HG03064 (cell line): ENCODE data around the gene MICU1.

Experiments used
- ATAC-seq: cut with Tn5 transposase; IDR thresholded peaks from one replicate; pipeline ENCODE4 v1.9.1; 2021; ENCODE audit warnings: low read depth; ENCODE audit not compliant: unreplicated experiment

MICU1 gene

DNA sequence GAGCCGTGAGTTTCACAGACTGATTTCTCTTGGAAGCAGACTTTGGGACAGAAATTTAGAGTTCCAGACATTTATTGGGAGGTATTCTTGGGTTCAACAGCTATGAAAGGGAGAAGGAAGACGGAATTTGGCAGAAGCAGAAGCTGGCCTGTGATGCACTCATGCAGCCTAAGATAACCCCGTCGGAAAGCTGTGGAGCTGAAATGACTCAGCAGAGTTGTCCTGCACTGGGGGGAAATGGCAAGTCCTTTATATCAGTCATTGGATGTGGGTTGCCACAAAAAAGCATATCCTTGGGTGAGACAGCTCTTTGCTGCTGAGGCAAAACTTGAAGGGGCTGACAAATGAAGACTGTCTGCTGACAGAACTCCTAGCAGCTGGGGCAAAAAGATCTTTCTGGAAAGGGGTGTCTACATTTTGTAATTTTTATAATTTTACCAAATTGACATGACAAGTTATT, 11.5 kb upstream of the MICU1 start:
- no peak for ATAC-seq

GRCh38 chr10:72630144-72630543, 4.3 kb upstream of the MICU1 start:
- ATAC-seq = no peak

GRCh38 chr10:72626444-72626754, 520 bp upstream of the MICU1 start:
- no peak for ATAC-seq

DNA sequence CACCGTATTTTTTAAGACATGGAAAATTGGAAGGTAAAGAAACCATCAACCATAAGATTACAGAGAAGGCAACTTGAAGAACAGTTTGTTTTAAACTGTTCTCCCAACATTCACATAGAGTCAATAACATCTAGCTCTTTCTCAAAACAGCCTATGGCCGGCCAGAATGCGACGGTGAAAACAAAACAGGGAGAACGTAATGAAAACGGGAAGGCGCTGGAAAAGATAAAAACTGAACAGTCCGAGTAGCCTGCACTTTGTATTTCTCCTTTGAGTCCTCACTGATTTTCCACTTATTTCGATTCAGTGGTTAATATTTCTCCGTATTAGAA, 637 bp downstream of the MICU1 start:
- ATAC-seq = no peak

DNA sequence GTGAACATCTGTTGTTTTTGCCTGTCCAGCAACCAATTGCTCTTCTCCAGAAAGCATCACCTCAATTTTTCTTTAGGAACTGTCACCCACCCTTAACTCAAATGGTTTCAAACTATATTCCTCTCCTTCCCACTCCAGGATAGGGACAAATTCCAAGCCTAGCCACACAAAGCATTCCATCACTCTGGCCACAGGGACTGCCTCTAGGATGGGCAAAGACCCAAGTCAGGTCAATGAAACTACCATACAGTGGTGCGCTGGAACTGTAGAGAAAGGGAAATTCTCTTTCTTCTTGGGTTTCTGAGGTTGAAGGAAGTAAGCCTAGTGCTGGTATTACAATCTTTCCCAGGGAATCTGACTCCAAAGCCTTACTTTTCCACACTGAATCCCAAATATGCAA, 3.6 kb downstream of the MICU1 start:
- ATAC-seq = no peak

- no peak for ATAC-seq
Observed at GRCh38 chr10:72616716-72617115, 9.2 kb downstream of the MICU1 start.

GRCh38 chr10:72615970-72616369, 9.9 kb downstream of the MICU1 start:
- no peak for ATAC-seq

DNA sequence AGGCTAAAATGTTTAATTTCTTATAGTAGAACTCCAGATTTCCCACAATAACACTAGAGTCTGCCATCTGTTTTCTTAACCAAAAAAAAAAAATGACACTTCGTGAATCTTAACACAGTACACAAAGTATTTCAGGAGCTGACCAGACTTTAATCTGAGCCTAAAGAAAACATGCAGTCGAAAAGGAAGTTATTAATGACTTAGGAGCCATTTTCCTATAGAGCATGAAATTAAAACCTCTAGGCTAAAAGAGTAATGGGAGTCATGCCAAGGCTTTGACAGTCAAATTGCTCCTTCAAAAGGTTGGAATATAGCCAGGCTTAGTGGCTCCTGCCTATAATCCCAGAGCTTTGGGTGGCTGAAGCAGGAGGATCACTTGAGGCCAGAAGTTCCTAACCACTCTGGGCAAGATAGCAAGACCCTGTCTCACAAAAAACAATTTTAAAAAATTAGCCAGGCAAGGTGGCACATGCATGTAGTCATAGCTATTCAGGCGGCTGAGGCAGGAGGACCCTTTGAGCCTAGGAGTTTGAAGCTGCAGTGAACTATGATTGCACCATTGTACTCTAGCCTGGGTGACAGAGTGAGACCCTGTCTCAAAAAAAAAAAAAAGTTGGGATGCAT, 13.6 kb downstream of the MICU1 start:
- ATAC-seq = no peak

- ATAC-seq = no peak
Observed at GRCh38 chr10:72611783-72612182, 14.1 kb downstream of the MICU1 start.

DNA sequence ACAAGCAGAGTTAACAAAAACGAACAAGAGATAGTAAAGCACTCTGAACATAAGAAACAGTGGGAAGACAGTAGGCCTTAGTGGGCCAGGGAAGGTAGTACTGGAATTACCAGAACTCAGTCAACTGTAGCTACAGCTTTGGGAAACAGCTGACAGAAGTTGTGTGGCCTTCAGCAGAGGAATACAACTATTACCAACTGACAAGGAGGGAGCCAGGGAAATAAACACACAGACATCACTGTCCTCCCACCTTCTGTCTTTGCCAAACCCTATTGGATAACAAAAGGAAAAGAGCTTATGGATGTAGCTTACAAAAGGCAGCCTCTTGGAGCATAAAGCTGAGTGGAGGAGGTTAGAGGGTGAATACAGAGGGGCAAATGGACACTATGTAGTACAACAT, 15.4 kb downstream of the MICU1 start:
- no peak for ATAC-seq

- no peak for ATAC-seq
Observed at GRCh38 chr10:72605122-72605521, 20.8 kb downstream of the MICU1 start.

GRCh38 chr10:72601144-72601543, 24.7 kb downstream of the MICU1 start:
- no peak for ATAC-seq

DNA sequence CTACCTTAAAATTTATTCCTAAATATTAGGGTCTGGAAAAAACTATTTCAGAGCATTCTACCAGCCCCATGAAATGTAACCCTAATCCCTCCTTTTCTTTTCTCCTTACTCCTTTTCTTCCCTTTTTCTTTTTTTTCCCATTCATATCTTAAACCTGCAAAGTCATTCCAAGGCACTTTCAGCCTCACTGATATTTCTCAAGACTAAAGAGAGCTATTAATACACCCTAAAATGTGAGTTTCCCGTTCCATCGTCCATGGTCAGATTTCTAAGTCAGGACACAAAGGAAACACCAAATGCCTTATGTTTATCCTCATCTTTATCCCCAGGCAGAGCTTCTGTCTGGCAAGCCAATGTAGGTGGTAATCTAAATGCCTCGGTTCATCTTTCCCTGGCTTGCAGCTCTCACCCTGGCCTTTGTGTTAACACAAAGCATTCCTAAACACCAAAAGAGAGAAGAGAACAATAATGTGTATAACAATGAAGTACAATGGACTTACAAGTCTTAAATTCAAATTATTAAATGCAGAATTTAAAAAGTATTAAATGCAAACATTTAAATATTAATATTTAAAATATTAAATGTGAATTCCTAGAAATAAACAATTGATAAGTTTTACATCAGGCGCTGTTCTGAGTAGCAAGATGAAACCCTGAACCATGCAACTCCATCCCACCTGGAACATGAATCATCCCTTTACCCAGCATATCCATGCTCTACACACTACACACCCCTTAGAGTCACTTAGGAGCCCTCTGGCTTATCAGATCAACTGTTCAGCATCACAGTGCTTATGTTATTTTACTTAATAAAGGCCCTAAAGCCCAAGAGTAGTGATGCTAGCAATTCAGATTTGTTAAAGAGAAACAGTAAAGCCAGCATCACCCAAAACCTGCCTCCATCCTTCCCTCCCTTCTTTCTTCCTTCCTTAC, 26.8 kb downstream of the MICU1 start:
- ATAC-seq = no peak

GRCh38 chr10:72597897-72598296, 28.0 kb downstream of the MICU1 start:
- ATAC-seq = no peak

- no peak for ATAC-seq
Observed at GRCh38 chr10:72595436-72595835, 30.4 kb downstream of the MICU1 start.

DNA sequence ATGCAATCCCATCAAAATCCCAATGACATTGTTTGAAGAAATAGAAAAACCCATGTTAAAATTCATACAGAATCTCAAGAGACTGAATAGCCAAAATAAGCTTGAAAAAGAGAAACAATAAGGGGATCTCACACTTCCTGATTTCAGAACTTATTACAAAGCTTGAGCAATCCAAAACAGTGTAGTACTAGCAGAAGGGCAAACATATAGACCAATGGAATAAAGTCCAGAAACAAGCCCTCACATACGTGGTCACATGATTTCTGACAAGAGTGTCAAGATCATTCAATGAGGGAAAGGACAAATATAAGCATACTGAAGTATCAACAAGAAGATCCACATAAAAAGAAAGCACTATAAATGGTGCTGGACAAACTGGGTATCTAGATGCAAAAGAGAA, 31.9 kb downstream of the MICU1 start:
- ATAC-seq = no peak

DNA sequence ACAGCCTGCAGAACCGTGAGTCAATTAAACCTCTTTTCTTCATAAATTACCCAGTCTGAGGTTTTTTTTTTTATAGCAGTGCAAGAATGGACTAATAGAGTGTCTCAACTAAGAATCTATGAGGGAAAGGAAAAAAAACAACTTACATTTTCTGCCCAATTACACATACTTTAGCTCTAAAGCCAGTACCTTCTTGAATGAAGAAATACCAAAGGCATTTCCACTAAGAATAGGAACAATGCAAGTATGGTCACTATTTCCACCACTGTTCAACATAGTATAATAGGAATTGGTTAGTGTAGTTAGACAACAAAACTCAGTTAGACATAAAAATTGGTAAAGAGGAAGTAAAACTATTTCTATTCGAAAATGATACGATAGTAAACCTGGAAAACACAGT, 37.6 kb downstream of the MICU1 start:
- no peak for ATAC-seq

- no peak for ATAC-seq
Observed at GRCh38 chr10:72587568-72587967, 38.3 kb downstream of the MICU1 start.

DNA sequence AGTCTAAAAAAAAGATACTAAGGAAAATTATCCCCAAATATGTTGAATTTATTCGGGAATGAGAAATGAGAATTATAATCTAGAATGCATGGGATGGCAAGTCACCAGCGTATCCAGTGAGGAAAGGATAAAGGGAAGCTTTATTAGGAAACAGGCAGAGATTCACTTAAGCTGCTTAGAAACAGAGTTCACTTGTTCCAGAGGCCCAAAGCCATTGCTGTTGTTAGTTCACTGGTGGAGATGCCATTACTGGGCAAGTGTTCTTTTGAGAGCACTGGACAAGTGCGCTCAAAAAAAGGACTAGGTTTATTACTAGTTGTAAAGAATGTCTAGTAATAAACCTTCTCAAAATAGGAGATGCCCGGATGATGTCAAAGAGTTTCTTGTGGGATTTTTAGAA, 51.2 kb downstream of the MICU1 start:
- ATAC-seq = no peak

DNA sequence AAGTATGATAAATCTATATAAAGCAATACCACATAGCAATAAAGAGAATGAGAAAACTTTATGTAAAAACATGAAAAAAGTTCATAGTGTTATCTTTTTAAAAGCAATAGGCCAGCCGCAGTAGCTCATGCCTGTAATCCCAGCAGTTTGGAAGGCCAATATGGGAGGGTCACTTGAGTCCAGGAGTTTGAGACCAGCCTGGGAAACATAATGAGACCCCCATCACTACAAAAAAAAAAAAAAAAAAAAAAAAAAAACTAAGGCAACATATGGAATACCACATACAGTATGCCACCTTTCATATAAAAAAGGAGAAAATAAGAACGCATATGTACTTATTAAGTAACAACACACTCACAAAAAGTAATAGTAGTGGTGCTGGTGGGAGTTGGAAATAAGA, 52.8 kb downstream of the MICU1 start:
- ATAC-seq = no peak

DNA sequence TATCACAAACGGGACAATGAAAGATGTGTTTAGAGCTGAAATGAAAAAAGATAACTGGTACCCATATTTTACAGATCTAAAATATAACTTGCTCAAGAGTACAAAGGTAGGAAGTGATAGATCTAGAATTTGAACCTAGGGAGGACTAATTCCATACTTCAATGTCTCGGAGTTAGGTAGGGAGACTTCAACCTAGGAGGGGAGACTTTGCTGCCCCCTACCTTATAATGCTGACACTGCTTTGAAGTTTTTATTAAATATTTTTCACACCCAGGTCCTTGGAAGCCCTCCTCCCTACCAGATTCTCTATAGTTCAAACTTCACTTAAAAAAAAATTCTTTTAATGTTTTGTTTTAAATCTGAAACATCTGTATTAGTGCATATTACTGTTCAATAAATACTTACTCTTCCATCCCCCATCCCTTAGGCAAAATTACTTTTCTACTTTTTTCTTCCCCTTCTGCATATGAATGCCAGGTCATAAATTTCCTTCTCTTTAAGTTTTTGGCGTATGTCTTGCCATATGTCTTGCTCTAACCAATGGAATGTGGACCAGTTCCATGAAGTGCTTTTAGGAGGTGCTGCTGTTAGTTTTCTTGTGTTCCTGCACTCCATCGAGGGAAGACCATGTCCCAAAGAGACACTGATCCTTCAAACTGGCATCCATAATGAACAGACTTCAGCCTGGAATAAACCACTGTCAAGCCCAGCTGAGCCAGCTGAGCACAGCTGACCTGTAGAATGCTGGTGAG, 57.8 kb downstream of the MICU1 start:
- ATAC-seq = no peak

GRCh38 chr10:72567421-72567820, 58.5 kb downstream of the MICU1 start:
- ATAC-seq = no peak
